Measurements from ENCODE around the gene LRMDA.

The LRMDA gene

DNA sequence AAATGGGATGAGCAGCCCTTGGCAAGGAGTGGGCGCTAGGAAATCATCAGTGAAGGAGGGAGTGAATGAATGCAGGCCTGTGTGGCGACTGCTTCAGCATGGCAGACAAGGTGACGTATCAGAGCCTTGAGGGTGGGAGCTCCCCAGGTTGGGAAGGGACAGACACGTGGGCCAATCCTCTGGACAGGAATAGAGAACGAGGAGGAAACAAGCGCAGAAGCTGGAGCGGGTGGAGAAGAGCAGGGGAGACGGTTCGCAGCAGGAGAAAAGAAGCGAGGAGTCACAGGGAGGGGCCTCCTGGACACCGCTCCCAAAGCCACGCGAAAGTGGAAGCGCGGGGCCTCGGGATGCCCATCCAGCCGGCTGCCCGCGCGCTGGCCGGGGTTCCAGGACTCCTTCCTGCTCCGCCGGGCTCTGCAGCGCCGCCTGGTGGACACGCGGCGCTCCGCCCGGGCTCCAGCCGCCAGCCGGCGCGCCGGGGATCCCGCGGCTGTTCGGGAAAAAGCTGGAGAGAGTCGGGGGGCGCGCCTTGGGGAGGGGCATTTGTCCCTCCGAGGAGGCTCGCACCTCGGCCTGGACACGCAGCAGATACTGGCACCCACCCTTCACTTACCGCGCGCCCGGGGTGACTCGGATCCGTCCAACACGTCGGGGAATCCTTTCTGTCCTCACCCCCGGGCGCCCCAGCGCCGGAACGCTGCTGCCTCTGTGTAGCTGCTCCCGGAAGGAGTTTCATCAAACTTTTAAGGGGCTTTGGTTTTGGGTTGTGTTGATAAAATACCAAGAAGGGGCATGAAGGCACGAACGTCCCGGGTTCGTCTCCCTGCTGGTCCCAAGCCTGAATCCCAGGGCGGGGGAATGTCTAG, 36.1 kb upstream of the LRMDA start:
- no peak for DNase-seq (ENCODE audit: low read depth)
- peak overlapping the region; percentile 98 for H3K4me3 ChIP-seq (ENCODE audit: low read length)
- TF ChIP-seq, protein P1, sequence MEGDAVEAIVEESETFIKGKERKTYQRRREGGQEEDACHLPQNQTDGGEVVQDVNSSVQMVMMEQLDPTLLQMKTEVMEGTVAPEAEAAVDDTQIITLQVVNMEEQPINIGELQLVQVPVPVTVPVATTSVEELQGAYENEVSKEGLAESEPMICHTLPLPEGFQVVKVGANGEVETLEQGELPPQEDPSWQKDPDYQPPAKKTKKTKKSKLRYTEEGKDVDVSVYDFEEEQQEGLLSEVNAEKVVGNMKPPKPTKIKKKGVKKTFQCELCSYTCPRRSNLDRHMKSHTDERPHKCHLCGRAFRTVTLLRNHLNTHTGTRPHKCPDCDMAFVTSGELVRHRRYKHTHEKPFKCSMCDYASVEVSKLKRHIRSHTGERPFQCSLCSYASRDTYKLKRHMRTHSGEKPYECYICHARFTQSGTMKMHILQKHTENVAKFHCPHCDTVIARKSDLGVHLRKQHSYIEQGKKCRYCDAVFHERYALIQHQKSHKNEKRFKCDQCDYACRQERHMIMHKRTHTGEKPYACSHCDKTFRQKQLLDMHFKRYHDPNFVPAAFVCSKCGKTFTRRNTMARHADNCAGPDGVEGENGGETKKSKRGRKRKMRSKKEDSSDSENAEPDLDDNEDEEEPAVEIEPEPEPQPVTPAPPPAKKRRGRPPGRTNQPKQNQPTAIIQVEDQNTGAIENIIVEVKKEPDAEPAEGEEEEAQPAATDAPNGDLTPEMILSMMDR (conservative IDR thresholded peaks at IDR 0.05; ENCODE audit: low read depth, low read length) = peak; percentile 70

DNA sequence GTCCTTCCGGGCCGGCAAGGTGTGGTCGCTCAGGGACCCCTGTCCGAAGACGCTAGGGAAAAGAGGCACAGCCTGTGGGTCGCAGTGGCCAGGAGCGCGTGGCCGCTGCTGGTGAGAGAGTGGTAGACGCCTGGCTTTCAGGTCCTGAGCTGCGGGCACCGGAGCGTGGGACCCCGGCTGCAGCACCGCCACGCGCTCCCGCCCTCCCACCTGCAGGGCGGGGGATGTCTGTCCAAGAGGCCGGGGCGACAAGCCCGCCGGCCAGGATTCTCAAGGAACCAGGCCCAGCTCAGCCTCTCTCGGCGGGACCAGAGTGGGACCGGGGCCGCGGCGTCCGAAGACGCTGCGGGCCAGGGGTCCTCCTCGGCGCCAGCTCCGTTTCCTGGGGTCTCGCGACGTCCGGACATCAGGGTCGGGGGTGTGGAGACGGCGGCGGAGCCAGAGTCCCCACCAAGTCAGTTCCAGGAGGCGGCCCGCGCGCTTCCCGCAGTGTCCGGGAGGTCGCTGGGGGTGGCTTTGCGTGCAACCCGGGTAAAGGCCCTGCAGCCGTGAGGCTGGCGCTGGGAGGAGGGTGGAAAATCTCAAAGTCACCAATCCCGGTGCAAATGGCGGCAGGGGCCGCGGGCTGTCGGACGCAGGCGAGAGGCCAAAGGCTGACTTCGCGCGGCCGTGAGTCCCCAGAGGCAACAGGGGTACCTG, 35.3 kb upstream of the LRMDA start:
- TF ChIP-seq, protein P1 (conservative IDR thresholded peaks at IDR 0.05; ENCODE audit: low read depth, low read length) = no peak
- H3K4me3 ChIP-seq (ENCODE audit: low read length) = peak overlapping the region; percentile 98
- DNase-seq (ENCODE audit: low read depth) = no peak

DNA sequence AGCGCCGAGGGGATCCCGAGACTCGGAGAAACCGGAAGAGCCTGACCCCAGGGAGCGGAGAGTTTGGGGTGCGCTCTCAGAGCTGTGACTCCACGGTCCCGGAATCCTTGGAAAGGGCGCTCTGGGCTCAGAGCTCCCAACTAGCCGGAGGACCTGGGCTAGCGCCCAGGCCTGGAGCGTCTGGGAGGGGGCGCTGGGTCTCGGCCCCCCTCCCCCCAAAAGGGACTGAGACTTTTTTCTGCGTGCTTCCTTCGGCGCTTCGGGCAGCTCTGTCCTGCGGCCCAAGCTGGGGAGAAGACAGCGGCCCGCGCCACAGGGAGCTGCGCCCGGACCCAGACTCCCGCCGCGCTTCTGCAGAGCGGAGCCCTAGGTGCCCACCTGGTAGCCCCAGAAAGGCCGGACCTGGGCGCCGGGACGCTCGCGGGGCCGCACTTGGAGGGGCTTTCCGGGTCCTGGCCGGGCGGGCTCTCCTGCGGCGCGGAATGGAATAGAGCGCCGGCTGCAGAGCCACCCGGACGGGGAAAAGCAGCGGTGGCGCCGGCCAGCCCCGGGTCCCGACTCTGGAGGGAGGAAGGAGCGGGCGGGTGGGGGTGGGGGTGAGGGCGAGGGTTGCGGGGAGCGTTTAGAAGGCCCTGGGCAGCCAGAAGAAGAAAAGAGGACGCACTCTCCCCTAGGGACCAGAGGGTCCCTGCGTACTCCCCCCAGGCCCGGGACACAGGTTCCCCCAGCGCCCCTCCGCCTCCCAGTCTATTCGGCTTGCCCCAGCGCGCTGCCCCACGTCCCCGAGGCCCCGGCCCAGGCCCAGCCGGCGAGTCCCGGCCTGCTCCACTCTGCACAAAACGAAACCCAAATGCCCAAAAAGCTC, 34.6 kb upstream of the LRMDA start:
- H3K4me3 ChIP-seq (ENCODE audit: low read length) = peak overlapping the region; percentile 98
- TF ChIP-seq, protein P1 (conservative IDR thresholded peaks at IDR 0.05; ENCODE audit: low read depth, low read length) = no peak
- DNase-seq (ENCODE audit: low read depth) = no peak

DNA sequence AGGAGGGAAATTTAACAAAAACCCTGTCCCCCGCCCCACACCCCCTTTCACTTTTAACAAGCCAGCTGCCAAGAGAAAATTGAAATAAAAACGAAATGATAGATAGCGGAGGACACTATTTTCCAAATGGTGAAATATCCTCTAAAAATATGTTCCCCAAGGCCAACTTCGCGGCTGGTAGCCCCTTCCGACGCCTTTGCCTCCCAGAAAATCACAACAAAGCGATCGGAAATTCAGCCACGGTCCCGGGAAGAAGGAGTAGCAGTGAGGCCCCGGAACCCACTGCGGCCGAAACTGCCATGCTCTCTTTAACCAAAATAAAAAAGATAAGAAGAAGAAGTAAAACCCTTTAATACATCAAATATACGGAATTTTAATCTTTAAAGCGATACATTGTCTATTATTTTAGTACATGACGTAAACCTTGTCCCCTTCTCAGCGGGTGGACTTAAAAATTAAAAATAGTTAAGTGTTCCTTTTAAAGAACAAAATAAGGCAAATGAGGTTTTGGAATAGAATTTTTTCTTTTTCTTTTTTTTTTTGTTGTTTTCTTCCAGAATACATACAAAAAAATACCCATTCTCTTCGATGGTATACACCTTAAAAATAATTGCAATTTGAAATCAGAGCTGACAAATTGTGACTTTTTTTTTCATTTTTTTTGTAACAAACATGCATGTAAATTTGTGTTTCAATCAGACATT, 33.8 kb upstream of the LRMDA start:
- DNase-seq (ENCODE audit: low read depth) = no peak
- peak overlapping the region; percentile 98 for H3K4me3 ChIP-seq (ENCODE audit: low read length)
- TF ChIP-seq, protein P1 (conservative IDR thresholded peaks at IDR 0.05; ENCODE audit: low read depth, low read length) = no peak

DNA sequence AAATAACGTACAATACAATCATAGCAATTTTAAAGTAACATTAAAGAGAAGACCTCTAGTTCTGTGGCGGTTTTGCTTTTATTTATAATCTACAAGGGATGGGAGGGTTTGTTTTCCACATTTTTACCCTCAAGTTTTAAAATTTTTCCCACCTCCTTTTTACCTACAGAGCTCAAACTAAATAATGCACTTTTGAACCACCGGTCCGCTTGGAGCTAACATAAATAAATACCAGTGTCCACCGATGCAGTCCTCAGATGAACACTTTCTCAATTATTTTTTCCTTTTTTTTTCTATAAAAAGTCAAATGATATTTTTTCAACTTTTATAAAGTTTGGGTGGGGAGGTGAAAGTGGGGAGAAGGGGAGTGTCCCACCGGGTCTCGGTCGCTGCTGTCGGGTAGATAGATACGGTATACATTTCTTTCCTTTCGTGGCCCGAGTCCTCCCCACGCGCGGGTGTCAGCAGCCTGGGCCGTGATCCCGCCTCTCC, 33.2 kb upstream of the LRMDA start:
- peak overlapping the region; percentile 98 for H3K4me3 ChIP-seq (ENCODE audit: low read length)
- TF ChIP-seq, protein P1 (conservative IDR thresholded peaks at IDR 0.05; ENCODE audit: low read depth, low read length) = no peak

More for the DNA sequence above, 33.2 kb upstream of the LRMDA start:
- no peak for DNase-seq (ENCODE audit: low read depth)
